Glutamatergic neuron (in vitro differentiated cells): Measurements from ENCODE around the gene ARHGAP23. TPM values are rescaled to one million over a fixed set of nuclear protein-coding genes. Genes with fewer than 3 reads are reported as not detected.
A peak's percentile ranks its signal among the peaks of the same experiment; 100 is the strongest.

Experiments
- DNase-seq: peaks from one replicate; pipeline ENCODE4 v3.0.0; 2022
- H3K27ac Mint-ChIP-seq: one replicate; pipeline ENCODE4 v1.8.0; 2020; ENCODE audit warnings: mild to moderate bottlenecking, mixed read lengths, inconsistent platforms; ENCODE audit not compliant: unreplicated experiment
- H3K27me3 Mint-ChIP-seq: one replicate; pipeline ENCODE4 v1.8.0; 2020; ENCODE audit warnings: mild to moderate bottlenecking, moderate library complexity, mixed read lengths, inconsistent platforms; ENCODE audit not compliant: unreplicated experiment
- H3K36me3 Mint-ChIP-seq: one replicate; pipeline ENCODE4 v1.8.0; 2020; ENCODE audit warnings: mild to moderate bottlenecking, mixed read lengths, inconsistent platforms; ENCODE audit not compliant: unreplicated experiment
- H3K4me1 Mint-ChIP-seq: one replicate; pipeline ENCODE4 v1.8.0; 2020; ENCODE audit warnings: mild to moderate bottlenecking, low read depth, mixed read lengths, inconsistent platforms; ENCODE audit not compliant: unreplicated experiment
- H3K4me3 Mint-ChIP-seq: one replicate; pipeline ENCODE4 v1.8.0; 2020; ENCODE audit warnings: mild to moderate bottlenecking, mixed read lengths, inconsistent platforms; ENCODE audit not compliant: unreplicated experiment
- H3K9me3 Mint-ChIP-seq: one replicate; pipeline ENCODE4 v1.8.0; 2020; ENCODE audit warnings: mild to moderate bottlenecking, moderate library complexity, mixed read lengths, inconsistent platforms; ENCODE audit not compliant: unreplicated experiment
- CTCF ChIP-seq: fragments of 200-600 bp; sonication (generic); IDR thresholded peaks from one replicate; pipeline ENCODE4 v1.5.0; 2021; ENCODE audit not compliant: partially characterized antibody, unreplicated experiment
- total RNA-seq: library from RNA; stranded (reverse); fragmentation: NEBNext Ultra II Directional; extraction: Animal tissue kit (Norgen Biotek cat#: 25700); gene quantifications from one replicate; pipeline ENCODE4 v1.2.1, GENCODE V29; 2021; ENCODE audit not compliant: unreplicated experiment

The ARHGAP23 gene
- total RNA-seq, 1 donor from 2014 or later = 23.6 TPM

- Mint-ChIP-seq H3K9me3 (peaks cover 11% of the 10 kb centered on the region), H3K27ac (no peak overlapping the region), H3K4me3 (no peak overlapping the region), H3K27me3 (peaks cover 13% of the 10 kb centered on the region), H3K36me3 (no peaks in the 10 kb centered on the region), H3K4me1 (peaks cover 22% of the 10 kb centered on the region)
- TF ChIP-seq CTCF = no peak
- DNase-seq = no peak
Measured at GRCh38 chr17:38447502-38448085, 19.3 kb downstream of the ARHGAP23 start.

- H3K27ac Mint-ChIP-seq = no peak overlapping the region
- no peak overlapping the region for H3K4me3 Mint-ChIP-seq
- no peak for TF ChIP-seq CTCF
- DNase-seq = no peak
- H3K9me3 Mint-ChIP-seq = peaks cover 11% of the 10 kb centered on the region
- no peaks in the 10 kb centered on the region for H3K36me3 Mint-ChIP-seq
- H3K27me3 Mint-ChIP-seq = peaks cover 18% of the 10 kb centered on the region
- peaks cover 28% of the 10 kb centered on the region for H3K4me1 Mint-ChIP-seq
Measured at GRCh38 chr17:38448208-38448771, 20.0 kb downstream of the ARHGAP23 start.

GRCh38 chr17:38449364-38449763, 21.1 kb downstream of the ARHGAP23 start:
- Mint-ChIP-seq H3K27ac (peak overlapping the region; percentile 23), H3K36me3 (no peaks in the 10 kb centered on the region), H3K9me3 (peaks cover 11% of the 10 kb centered on the region), H3K4me3 (no peak overlapping the region), H3K27me3 (peaks cover 17% of the 10 kb centered on the region), H3K4me1 (peaks cover 24% of the 10 kb centered on the region)
- no peak for DNase-seq
- no peak for TF ChIP-seq CTCF

GRCh38 chr17:38450557-38451029, 22.3 kb downstream of the ARHGAP23 start:
- Mint-ChIP-seq H3K9me3 (peaks cover 9% of the 10 kb centered on the region), H3K4me3 (peak overlapping the region; percentile 5), H3K27ac (peak overlapping the region; percentile 55), H3K27me3 (peaks cover 16% of the 10 kb centered on the region), H3K36me3 (no peaks in the 10 kb centered on the region), H3K4me1 (peaks cover 29% of the 10 kb centered on the region)
- no peak for DNase-seq
- no peak for TF ChIP-seq CTCF
